GM12878 (cell line): ENCODE results near the gene FBXL17. TPM values are rescaled to one million over a fixed set of nuclear protein-coding genes. Genes with fewer than 3 reads are reported as not detected.

Source experiments
- ATAC-seq: fragments of 200-7000 bp; cut with Tn5 transposase; 3 replicates; pipeline ENCODE4 v1.9.1; 2020; ENCODE audit warnings: mild to moderate bottlenecking, moderate library complexity
- BruUV-seq: library from RNA; stranded (reverse); fragments of 400-500 nt; replicated peaks from 2 replicates; lab custom pipeline; 2021; lab: Mats Ljungman, UMichigan
- CTCF ChIA-PET: fragments of 300-600 bp; sonication (Branson Sonifier 250); formaldehyde crosslinking; extraction: SDS; loops from one replicate; lab custom pipeline; 2021; ENCODE audit warnings: inconsistent platforms; lab: Yijun Ruan, JAX
- POLR2A ChIA-PET: fragments of 350-600 bp; formaldehyde crosslinking; extraction: SDS; loops from one replicate; lab custom pipeline; 2021; ENCODE audit warnings: inconsistent platforms; lab: Charles Lee
- RAD21 ChIA-PET: fragments of 300-600 bp; sonication (Branson Sonifier 250); formaldehyde crosslinking; loops from one replicate; lab custom pipeline; 2023; ENCODE audit warnings: antibody characterized with exemption; ENCODE audit not compliant: unreplicated experiment; lab: Charles Lee
- SMC1A ChIA-PET: fragments of 300-600 bp; sonication (Branson Sonifier 250); formaldehyde crosslinking; loops from one replicate; lab custom pipeline; 2023; ENCODE audit not compliant: unreplicated experiment, uncharacterized antibody; lab: Charles Lee
- DNase-seq: peaks from one replicate; pipeline ENCODE4 v3.0.0-alpha.2; 2011; ENCODE audit warnings: low read depth, low spot score
- FAIRE-seq: peaks from 3 replicates; lab custom pipeline; 2011; peaks lifted over from hg19 to GRCh38; lab: Jason Lieb, UNC
- H2AFZ ChIP-seq: 2 replicates; pipeline ENCODE4 v1.6.0; 2011; ENCODE audit warnings: low read depth, low read length, control low read depth; ENCODE audit not compliant: control insufficient read depth
- H3K27ac ChIP-seq: 2 replicates; pipeline ENCODE4 v1.5.1; 2011; ENCODE audit warnings: control low read depth; ENCODE audit not compliant: control insufficient read depth, insufficient read depth
- H3K27me3 ChIP-seq, 2 experiments: replicated peaks in 1 of 2; 2 replicates each; pipeline versions ENCODE4 v1.6.0 to v1.6.1; 2011; ENCODE audit warnings: low read length in 1 of 2; ENCODE audit not compliant: control insufficient read depth in 2 of 2, insufficient read depth in 2 of 2
- H3K36me3 ChIP-seq, 2 experiments: 2 replicates each; pipeline ENCODE4 v1.5.1; 2011; ENCODE audit warnings: low read length in 1 of 2; ENCODE audit not compliant: control insufficient read depth in 2 of 2, insufficient read depth in 2 of 2
- H3K4me1 ChIP-seq: 2 replicates; pipeline ENCODE4 v1.6.1; 2011; ENCODE audit warnings: mild to moderate bottlenecking, low read length, moderate library complexity, mixed read lengths; ENCODE audit not compliant: control insufficient read depth, insufficient read depth
- H3K4me2 ChIP-seq: 2 replicates; pipeline ENCODE4 v1.6.0; 2011; ENCODE audit warnings: control low read depth; ENCODE audit not compliant: control insufficient read depth, insufficient read depth
- H3K4me3 ChIP-seq: fragments of 200-600 bp; sonication (generic); 2 replicates; pipeline ENCODE4 v1.5.1; 2016
- H3K79me2 ChIP-seq: 2 replicates; pipeline ENCODE4 v1.6.0; 2011; ENCODE audit warnings: low read length; ENCODE audit not compliant: control insufficient read depth, insufficient read depth
- H3K9ac ChIP-seq: 2 replicates; pipeline ENCODE4 v1.8.0; 2011; ENCODE audit warnings: low read length, control low read depth, mixed read lengths; ENCODE audit not compliant: control insufficient read depth, insufficient read depth
- H3K9me3 ChIP-seq: replicated peaks from 3 replicates; pipeline ENCODE4 v1.5.1; 2011; ENCODE audit warnings: mild to moderate bottlenecking, low read length; ENCODE audit not compliant: control insufficient read depth, insufficient read depth
- H4K20me1 ChIP-seq: 2 replicates; pipeline ENCODE4 v1.6.0; 2011; ENCODE audit not compliant: control insufficient read depth, insufficient read depth
- ATF7 ChIP-seq: fragments of 450-650 bp; IDR thresholded peaks from 2 replicates; pipeline ENCODE4 v1.6.1; 2016; ENCODE audit warnings: low read depth, mild to moderate bottlenecking
- CHD2 ChIP-seq: IDR thresholded peaks from 2 replicates; pipeline ENCODE4 v1.6.1; 2011; ENCODE audit warnings: low read depth, low read length, improper control_type of control experiment, borderline replicate concordance
- EED ChIP-seq: sonication (generic); IDR thresholded peaks from 2 replicates; pipeline ENCODE4 v1.6.1; 2016; ENCODE audit warnings: antibody characterized with exemption, low read depth
- IRF4 ChIP-seq: IDR thresholded peaks from 2 replicates; pipeline ENCODE4 v1.6.1; 2011; ENCODE audit warnings: low read depth, low read length
- NBN ChIP-seq: fragments of 450-650 bp; IDR thresholded peaks from 2 replicates; pipeline ENCODE4 v1.6.1; 2016
- RAD21 ChIP-seq: IDR thresholded peaks from 2 replicates; pipeline ENCODE4 v1.6.1; 2011; ENCODE audit warnings: mild to moderate bottlenecking, low read depth, low read length, moderate library complexity; ENCODE audit not compliant: insufficient read depth
- WRNIP1 ChIP-seq: IDR thresholded peaks from 2 replicates; pipeline ENCODE4 v1.6.1; 2011; ENCODE audit warnings: low read depth, low read length, improper control_type of control experiment, borderline replicate concordance
- in situ Hi-C: fragments of 300-500 bp; cut with MboI; formaldehyde crosslinking; loops from 9 replicates; pipeline ENCODE4 v1.14.3; 2018; ENCODE audit warnings: mixed read lengths
- intact Hi-C: fragments of 100-400 bp; cut with micrococcal nuclease; formaldehyde crosslinking; loops from one replicate; pipeline ENCODE4 v1.14.2; 2022; ENCODE audit not compliant: unreplicated experiment
- polyA plus RNA-seq, 11 experiments: library from polyadenylated mRNA; depleted of rRNA in 4 of 11; unstranded in 6 of 11; stranded (reverse) in 5 of 11; fragments of >200 nt; fragmentation: Nextera tagmentation in 4 of 11; fragmentation: Illumina TruSeq in 1 of 11; extraction: Ambion mirVana in 4 of 11; extraction: Trizol in 1 of 11; gene quantifications; 1 replicate in 1 of 11; 2 replicates in 10 of 11; pipeline versions ENCODE4 v1.2.1 to v1.2.3, GENCODE V29; 2011 to 2016; ENCODE audit warnings: inconsistent platforms in 2 of 11, missing spikeins in 2 of 11, low read depth in 1 of 11
- total RNA-seq, 4 experiments: library from RNA; depleted of rRNA in 3 of 4; stranded (reverse); fragments of >200 nt in 3 of 4; fragmentation: Illumina TruSeq in 1 of 4; extraction: Trizol in 1 of 4; gene quantifications; 2 replicates each; pipeline versions ENCODE4 v1.2.1 to v1.2.3, GENCODE V29; 2013 to 2021
- TF ChIP-seq, protein P1 (sequence below): fragments of 450-650 bp; IDR thresholded peaks from 2 replicates; pipeline ENCODE4 v1.6.1; 2017; ENCODE audit warnings: mild to moderate bottlenecking
- TF ChIP-seq, protein P2 (sequence below): fragments of 450-650 bp; IDR thresholded peaks from 2 replicates; pipeline ENCODE4 v1.6.1; 2017; ENCODE audit warnings: mild to moderate bottlenecking, moderate library complexity
- TF ChIP-seq, protein P3 (sequence below): IDR thresholded peaks from 2 replicates; pipeline ENCODE4 v1.6.1; 2012; ENCODE audit warnings: mild to moderate bottlenecking, low read depth, low read length

FBXL17 gene
- total and polyA plus RNA-seq, 10 of the 15 experiments (the other 5 are each of a cell fraction or from before 2014, with no cell fraction given), result 0.88 to 9.0 (median 4.4) TPM

DNA sequence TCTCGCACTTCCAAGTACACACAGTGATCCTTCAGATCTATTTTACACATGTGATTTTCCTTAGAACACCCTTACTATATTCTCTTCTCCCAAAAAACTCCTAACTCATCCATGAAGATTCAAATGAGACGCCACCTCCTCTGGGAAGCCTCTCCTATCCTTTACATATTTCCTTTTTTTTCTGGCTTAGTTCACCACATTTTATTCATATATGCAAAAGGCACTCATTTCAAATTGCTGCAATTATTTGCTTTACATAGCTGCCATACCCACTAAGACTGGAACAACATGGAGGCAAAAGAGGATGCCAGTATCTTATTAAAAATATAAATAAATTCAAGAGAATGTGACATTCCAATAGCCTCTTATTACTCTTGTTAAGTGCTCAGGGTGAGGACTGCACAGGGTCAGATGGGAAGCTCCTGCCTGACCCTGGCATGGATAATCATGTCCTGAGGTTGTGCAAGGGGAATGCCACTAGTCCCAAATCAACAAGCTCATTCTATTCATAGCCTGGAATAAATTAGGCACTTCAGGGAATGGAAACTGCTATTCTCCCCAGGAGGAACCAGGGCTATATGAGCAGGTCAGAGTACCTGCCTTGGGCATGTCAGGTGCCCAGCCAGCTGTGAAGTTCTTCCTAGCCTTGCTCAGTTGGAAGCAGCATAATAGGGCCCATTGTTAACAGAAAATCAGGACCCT is 262.9 kb downstream of the FBXL17 start (continued):
- TF ChIP-seq, protein P1, sequence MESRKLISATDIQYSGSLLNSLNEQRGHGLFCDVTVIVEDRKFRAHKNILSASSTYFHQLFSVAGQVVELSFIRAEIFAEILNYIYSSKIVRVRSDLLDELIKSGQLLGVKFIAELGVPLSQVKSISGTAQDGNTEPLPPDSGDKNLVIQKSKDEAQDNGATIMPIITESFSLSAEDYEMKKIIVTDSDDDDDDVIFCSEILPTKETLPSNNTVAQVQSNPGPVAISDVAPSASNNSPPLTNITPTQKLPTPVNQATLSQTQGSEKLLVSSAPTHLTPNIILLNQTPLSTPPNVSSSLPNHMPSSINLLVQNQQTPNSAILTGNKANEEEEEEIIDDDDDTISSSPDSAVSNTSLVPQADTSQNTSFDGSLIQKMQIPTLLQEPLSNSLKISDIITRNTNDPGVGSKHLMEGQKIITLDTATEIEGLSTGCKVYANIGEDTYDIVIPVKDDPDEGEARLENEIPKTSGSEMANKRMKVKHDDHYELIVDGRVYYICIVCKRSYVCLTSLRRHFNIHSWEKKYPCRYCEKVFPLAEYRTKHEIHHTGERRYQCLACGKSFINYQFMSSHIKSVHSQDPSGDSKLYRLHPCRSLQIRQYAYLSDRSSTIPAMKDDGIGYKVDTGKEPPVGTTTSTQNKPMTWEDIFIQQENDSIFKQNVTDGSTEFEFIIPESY, result no peak
- TF ChIP-seq EED, result no peak
- no peak for TF ChIP-seq IRF4
- no peak for TF ChIP-seq ATF7
- no peak for TF ChIP-seq RAD21

DNA sequence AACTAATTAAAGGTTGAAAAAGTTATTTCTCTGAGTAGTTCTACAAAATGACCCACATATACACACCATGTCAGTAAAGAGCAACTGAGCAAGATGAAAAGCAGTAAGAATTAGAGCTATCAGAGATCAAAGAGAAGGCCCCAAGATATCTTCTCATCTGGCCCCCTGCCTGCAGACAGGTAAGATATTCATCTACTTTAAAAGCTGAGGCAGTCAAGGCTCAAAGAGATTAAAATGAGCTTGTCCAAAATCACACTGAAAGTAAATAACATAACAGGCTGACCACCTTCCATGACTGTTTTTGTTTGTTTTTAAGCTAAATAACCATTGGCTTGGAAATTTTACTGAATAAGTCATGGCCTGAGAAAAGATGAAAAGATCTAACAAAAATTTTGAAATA is 266.2 kb downstream of the FBXL17 start:
- Histone ChIP-seq H3K4me2 (no peak overlapping the region), H3K4me1 (no peaks in the 10 kb centered on the region), H3K27me3 (no peaks in the 10 kb centered on the region), H3K36me3 (no peaks in the 10 kb centered on the region), H3K27ac (no peak overlapping the region), H3K9ac (no peak overlapping the region), H3K4me3 (no peak overlapping the region), H3K9me3 (no peaks in the 10 kb centered on the region), H3K79me2 (no peaks in the 10 kb centered on the region), H4K20me1 (no peaks in the 10 kb centered on the region), H2AFZ (no peak overlapping the region)
- intact Hi-C loops, result no loop called here
- in situ Hi-C loops, result no loop called here
- ChIA-PET CTCF (interaction anchor here (0.6 kb wide), 2 partner anchors 67 to 107 kb away, joined by 3 read pairs; no protein-coding TSS in a partner anchor), POLR2A (no interaction called here), SMC1A (interaction anchor here (0.7 to 1.4 kb wide), 4 partner anchors 10 to 22 kb away, joined by 3 read pairs; no protein-coding TSS in a partner anchor), RAD21 (no interaction called here)
- DNase-seq, result no peak
- BruUV-seq, result no TSS peak
- FAIRE-seq, result no peak
- ATAC-seq, result no peak
- TF ChIP-seq WRNIP1 (no peak), NBN (no peak), CHD2 (no peak)
- TF ChIP-seq, protein P2, sequence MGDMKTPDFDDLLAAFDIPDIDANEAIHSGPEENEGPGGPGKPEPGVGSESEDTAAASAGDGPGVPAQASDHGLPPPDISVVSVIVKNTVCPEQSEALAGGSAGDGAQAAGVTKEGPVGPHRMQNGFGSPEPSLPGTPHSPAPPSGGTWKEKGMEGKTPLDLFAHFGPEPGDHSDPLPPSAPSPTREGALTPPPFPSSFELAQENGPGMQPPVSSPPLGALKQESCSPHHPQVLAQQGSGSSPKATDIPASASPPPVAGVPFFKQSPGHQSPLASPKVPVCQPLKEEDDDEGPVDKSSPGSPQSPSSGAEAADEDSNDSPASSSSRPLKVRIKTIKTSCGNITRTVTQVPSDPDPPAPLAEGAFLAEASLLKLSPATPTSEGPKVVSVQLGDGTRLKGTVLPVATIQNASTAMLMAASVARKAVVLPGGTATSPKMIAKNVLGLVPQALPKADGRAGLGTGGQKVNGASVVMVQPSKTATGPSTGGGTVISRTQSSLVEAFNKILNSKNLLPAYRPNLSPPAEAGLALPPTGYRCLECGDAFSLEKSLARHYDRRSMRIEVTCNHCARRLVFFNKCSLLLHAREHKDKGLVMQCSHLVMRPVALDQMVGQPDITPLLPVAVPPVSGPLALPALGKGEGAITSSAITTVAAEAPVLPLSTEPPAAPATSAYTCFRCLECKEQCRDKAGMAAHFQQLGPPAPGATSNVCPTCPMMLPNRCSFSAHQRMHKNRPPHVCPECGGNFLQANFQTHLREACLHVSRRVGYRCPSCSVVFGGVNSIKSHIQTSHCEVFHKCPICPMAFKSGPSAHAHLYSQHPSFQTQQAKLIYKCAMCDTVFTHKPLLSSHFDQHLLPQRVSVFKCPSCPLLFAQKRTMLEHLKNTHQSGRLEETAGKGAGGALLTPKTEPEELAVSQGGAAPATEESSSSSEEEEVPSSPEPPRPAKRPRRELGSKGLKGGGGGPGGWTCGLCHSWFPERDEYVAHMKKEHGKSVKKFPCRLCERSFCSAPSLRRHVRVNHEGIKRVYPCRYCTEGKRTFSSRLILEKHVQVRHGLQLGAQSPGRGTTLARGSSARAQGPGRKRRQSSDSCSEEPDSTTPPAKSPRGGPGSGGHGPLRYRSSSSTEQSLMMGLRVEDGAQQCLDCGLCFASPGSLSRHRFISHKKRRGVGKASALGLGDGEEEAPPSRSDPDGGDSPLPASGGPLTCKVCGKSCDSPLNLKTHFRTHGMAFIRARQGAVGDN, result no peak
- TF ChIP-seq, protein P3, sequence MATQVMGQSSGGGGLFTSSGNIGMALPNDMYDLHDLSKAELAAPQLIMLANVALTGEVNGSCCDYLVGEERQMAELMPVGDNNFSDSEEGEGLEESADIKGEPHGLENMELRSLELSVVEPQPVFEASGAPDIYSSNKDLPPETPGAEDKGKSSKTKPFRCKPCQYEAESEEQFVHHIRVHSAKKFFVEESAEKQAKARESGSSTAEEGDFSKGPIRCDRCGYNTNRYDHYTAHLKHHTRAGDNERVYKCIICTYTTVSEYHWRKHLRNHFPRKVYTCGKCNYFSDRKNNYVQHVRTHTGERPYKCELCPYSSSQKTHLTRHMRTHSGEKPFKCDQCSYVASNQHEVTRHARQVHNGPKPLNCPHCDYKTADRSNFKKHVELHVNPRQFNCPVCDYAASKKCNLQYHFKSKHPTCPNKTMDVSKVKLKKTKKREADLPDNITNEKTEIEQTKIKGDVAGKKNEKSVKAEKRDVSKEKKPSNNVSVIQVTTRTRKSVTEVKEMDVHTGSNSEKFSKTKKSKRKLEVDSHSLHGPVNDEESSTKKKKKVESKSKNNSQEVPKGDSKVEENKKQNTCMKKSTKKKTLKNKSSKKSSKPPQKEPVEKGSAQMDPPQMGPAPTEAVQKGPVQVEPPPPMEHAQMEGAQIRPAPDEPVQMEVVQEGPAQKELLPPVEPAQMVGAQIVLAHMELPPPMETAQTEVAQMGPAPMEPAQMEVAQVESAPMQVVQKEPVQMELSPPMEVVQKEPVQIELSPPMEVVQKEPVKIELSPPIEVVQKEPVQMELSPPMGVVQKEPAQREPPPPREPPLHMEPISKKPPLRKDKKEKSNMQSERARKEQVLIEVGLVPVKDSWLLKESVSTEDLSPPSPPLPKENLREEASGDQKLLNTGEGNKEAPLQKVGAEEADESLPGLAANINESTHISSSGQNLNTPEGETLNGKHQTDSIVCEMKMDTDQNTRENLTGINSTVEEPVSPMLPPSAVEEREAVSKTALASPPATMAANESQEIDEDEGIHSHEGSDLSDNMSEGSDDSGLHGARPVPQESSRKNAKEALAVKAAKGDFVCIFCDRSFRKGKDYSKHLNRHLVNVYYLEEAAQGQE, result no peak
